Measurements from ENCODE around the gene SLC1A2.

SLC1A2 gene

DNA sequence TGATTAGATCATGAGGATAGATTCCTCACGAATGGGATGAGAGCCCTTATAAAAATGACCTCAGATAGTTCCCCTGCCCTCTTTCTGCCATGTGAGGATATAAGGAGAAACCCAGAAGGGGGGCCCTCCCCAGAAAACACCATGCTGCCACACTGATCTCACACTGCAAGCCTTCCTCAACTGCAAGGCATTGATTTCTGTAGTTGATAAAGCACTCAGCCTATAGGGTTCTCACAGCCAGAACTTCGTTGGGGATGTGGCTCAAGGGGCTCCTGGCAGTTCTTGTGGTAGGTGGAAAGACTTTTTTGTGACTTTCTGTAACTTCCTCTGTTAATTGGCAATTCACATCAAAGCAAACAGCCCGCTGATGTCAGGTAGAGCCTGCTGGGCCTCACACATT is 171.5 kb downstream of the SLC1A2 start:
- H3K27ac ChIP-seq (ENCODE audit: low read length): no peak overlapping the region
- H4K20me1 ChIP-seq (ENCODE audit: insufficient read depth, low read length): no peaks in the 10 kb centered on the region
- H3K9ac ChIP-seq (ENCODE audit: low read length): no peak overlapping the region
- no peaks in the 10 kb centered on the region for H3K79me2 ChIP-seq (ENCODE audit: low read length)
- no peaks in the 10 kb centered on the region; the same call in 1 of the 2 replicates for H3K27me3 ChIP-seq (ENCODE audit: low read depth, low read length)
- H2AFZ ChIP-seq (ENCODE audit: low read depth, low read length): no peak overlapping the region
- H3K4me2 ChIP-seq (ENCODE audit: low read length): no peak overlapping the region
- no peaks in the 10 kb centered on the region; the same call in 1 of the 2 replicates for H3K9me3 ChIP-seq (ENCODE audit: insufficient read depth, low read length)
- H3K4me3 ChIP-seq (ENCODE audit: low read length): no peak overlapping the region
- TF ChIP-seq, protein P1, sequence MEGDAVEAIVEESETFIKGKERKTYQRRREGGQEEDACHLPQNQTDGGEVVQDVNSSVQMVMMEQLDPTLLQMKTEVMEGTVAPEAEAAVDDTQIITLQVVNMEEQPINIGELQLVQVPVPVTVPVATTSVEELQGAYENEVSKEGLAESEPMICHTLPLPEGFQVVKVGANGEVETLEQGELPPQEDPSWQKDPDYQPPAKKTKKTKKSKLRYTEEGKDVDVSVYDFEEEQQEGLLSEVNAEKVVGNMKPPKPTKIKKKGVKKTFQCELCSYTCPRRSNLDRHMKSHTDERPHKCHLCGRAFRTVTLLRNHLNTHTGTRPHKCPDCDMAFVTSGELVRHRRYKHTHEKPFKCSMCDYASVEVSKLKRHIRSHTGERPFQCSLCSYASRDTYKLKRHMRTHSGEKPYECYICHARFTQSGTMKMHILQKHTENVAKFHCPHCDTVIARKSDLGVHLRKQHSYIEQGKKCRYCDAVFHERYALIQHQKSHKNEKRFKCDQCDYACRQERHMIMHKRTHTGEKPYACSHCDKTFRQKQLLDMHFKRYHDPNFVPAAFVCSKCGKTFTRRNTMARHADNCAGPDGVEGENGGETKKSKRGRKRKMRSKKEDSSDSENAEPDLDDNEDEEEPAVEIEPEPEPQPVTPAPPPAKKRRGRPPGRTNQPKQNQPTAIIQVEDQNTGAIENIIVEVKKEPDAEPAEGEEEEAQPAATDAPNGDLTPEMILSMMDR (IDR thresholded peaks at IDR 0.05; ENCODE audit: low read depth, low read length): no peak
- TF ChIP-seq EZH2phosphoT487 (IDR thresholded peaks at IDR 0.05; ENCODE audit: low read depth): no peak
- no peaks in the 10 kb centered on the region for H3K4me1 ChIP-seq (ENCODE audit: low read length)
- H3K36me3 ChIP-seq (replicated peaks; ENCODE audit: low read depth, low read length): no peaks in the 10 kb centered on the region

DNA sequence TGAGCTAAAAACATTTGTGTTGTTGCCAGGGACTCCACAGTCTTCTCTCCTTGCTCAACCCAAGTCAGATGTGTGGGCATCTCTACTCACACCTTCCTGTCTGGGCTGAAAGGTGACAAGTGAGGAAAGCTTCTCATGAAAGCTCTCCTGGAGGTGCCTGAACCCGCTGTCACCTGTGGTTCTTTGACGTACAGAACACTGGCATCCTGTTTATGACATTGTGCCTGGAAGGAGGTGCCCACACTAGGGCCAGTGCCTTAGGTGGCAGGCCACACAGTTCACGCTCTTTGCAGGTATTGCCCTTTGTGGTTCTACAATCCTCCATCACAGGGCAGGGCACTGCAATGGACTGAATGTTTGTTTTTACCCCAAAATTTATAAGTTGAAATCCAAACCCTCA is 171.9 kb downstream of the SLC1A2 start:
- H3K9ac ChIP-seq (ENCODE audit: low read length): no peak overlapping the region

DNA sequence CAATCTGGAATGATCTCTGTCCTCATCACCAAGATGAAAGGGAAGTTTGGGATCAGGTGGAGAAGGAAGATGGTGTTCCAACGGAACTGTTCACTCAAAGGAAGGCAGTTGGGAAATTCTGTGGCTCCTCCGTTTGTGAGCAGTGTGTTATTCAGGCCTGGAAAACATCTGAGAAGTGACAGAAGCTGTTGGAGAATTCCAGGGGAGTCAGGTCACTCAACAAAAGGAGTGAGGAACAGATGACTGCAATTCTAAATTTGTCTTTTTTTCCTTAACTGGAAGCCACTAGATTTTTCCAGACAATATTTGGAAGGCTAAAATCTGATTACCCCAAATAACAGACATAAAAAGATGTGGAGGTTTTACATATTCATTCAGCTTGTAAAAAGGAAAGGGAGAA is 172.6 kb downstream of the SLC1A2 start:
- Histone ChIP-seq H3K36me3 (replicated peaks; ENCODE audit: low read depth, low read length) (no peaks in the 10 kb centered on the region), H4K20me1 (ENCODE audit: insufficient read depth, low read length) (no peaks in the 10 kb centered on the region), H3K27me3 (ENCODE audit: low read depth, low read length) (no peaks in the 10 kb centered on the region)

More for the DNA sequence above, 171.9 kb downstream of the SLC1A2 start:
- H2AFZ ChIP-seq (ENCODE audit: low read depth, low read length): no peak overlapping the region
- no peaks in the 10 kb centered on the region; the same call in 1 of the 2 replicates for H3K27me3 ChIP-seq (ENCODE audit: low read depth, low read length)
- H3K9me3 ChIP-seq (ENCODE audit: insufficient read depth, low read length): no peaks in the 10 kb centered on the region; the same call in 1 of the 2 replicates
- no peak overlapping the region for H3K4me3 ChIP-seq (ENCODE audit: low read length)
- H3K27ac ChIP-seq (ENCODE audit: low read length): no peak overlapping the region
- H3K79me2 ChIP-seq (ENCODE audit: low read length): no peaks in the 10 kb centered on the region
- TF ChIP-seq, protein P1 (IDR thresholded peaks at IDR 0.05; ENCODE audit: low read depth, low read length): no peak
- no peak for TF ChIP-seq EZH2phosphoT487 (IDR thresholded peaks at IDR 0.05; ENCODE audit: low read depth)
- H3K4me1 ChIP-seq (ENCODE audit: low read length): no peaks in the 10 kb centered on the region
- H3K36me3 ChIP-seq (replicated peaks; ENCODE audit: low read depth, low read length): no peaks in the 10 kb centered on the region
- H4K20me1 ChIP-seq (ENCODE audit: insufficient read depth, low read length): no peaks in the 10 kb centered on the region
- H3K4me2 ChIP-seq (ENCODE audit: low read length): no peak overlapping the region

DNA sequence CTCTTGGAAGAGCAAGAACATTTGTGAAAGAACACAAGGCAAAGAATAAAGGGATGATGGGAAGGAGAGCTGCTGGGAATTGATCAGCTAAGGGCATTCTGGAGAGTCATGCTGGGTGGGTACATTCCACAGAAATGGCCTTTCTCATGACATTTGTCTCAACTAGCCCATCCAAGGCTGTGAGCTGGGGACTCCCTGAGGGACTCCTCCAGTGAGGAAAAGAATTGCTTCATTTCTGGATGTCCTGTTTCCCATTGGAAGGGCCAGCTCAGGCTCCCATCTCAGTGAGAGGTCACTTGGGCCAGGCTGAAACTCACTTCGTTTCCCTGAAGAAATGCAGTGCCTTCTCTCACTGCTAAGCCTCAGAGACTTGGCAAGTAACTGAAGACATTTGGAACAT is 173.6 kb downstream of the SLC1A2 start:
- Histone ChIP-seq H4K20me1 (ENCODE audit: insufficient read depth, low read length) (no peaks in the 10 kb centered on the region), H3K9ac (ENCODE audit: low read length) (no peak overlapping the region), H3K79me2 (ENCODE audit: low read length) (no peaks in the 10 kb centered on the region), H3K4me2 (ENCODE audit: low read length) (no peak overlapping the region), H2AFZ (ENCODE audit: low read depth, low read length) (no peak overlapping the region), H3K27me3 (ENCODE audit: low read depth, low read length) (0 out of 2 replicates have a peak, but pooled peaks cover 5% of the 10 kb centered on the region), H3K27ac (ENCODE audit: low read length) (no peak overlapping the region), H3K9me3 (ENCODE audit: insufficient read depth, low read length) (no peaks in the 10 kb centered on the region; the same call in 1 of the 2 replicates), H3K4me1 (ENCODE audit: low read length) (no peaks in the 10 kb centered on the region), H3K36me3 (replicated peaks; ENCODE audit: low read depth, low read length) (no peaks in the 10 kb centered on the region), H3K4me3 (ENCODE audit: low read length) (no peak overlapping the region)
- TF ChIP-seq, protein P1 (IDR thresholded peaks at IDR 0.05; ENCODE audit: low read depth, low read length): no peak
- no peak for TF ChIP-seq EZH2phosphoT487 (IDR thresholded peaks at IDR 0.05; ENCODE audit: low read depth)

More for the DNA sequence above, 172.6 kb downstream of the SLC1A2 start:
- no peak overlapping the region for H2AFZ ChIP-seq (ENCODE audit: low read depth, low read length)
- H3K9me3 ChIP-seq (ENCODE audit: insufficient read depth, low read length): no peaks in the 10 kb centered on the region; the same call in 1 of the 2 replicates
- H3K4me3 ChIP-seq (ENCODE audit: low read length): no peak overlapping the region
- TF ChIP-seq, protein P1 (IDR thresholded peaks at IDR 0.05; ENCODE audit: low read depth, low read length): no peak
- TF ChIP-seq EZH2phosphoT487 (IDR thresholded peaks at IDR 0.05; ENCODE audit: low read depth): no peak
- H3K79me2 ChIP-seq (ENCODE audit: low read length): no peaks in the 10 kb centered on the region
- no peak overlapping the region for H3K27ac ChIP-seq (ENCODE audit: low read length)
- H3K4me1 ChIP-seq (ENCODE audit: low read length): no peaks in the 10 kb centered on the region
- H3K9ac ChIP-seq (ENCODE audit: low read length): no peak overlapping the region
- H3K4me2 ChIP-seq (ENCODE audit: low read length): no peak overlapping the region
